ENCODE results near the gene HELT.
A peak's percentile ranks its signal among the peaks of the same experiment; 100 is the strongest.

Gene HELT

GRCh38 chr4:185020863-185021761 lies 2.8 kb downstream of the HELT start:
- H3K4me3 ChIP-seq (ENCODE audit: low read length), result no peak overlapping the region
- no peak overlapping the region for H3K23ac ChIP-seq (ENCODE audit: low read length)
- no peak overlapping the region for H2BK5ac ChIP-seq (ENCODE audit: low read length)

GRCh38 chr4:185023471-185023870 lies 5.2 kb downstream of the HELT start:
- Histone ChIP-seq H3K27ac (ENCODE audit: low read depth, low read length) (no peak overlapping the region), H2BK15ac (replicated peaks; ENCODE audit: low read depth) (no peak overlapping the region), H2BK5ac (ENCODE audit: low read length) (no peak overlapping the region), H3K18ac (ENCODE audit: low read length) (no peak overlapping the region), H2BK120ac (ENCODE audit: low read depth, low read length) (no peak overlapping the region), H3K36me3 (ENCODE audit: control insufficient read depth, insufficient read depth, low read length) (no peaks in the 10 kb centered on the region), H4K5ac (ENCODE audit: low read length) (no peak overlapping the region), H3K4ac (ENCODE audit: low read depth, low read length) (no peak overlapping the region), H3K56ac (ENCODE audit: low read length) (no peak overlapping the region), H2AK5ac (ENCODE audit: low read length) (no peak overlapping the region), H3K4me1 (ENCODE audit: control insufficient read depth, low read depth, low read length) (no peaks in the 10 kb centered on the region), H3K27me3 (ENCODE audit: insufficient read depth, low read length, poor library complexity) (peaks cover 65% of the 10 kb centered on the region), H3K23ac (ENCODE audit: low read length) (no peak overlapping the region), H3K79me1 (ENCODE audit: low read length) (no peaks in the 10 kb centered on the region), H3K79me2 (ENCODE audit: control insufficient read depth, insufficient read depth, low read length) (no peaks in the 10 kb centered on the region), H3K4me3 (ENCODE audit: low read length) (no peak overlapping the region), H4K8ac (ENCODE audit: low read depth, low read length) (no peak overlapping the region), H3K9ac (ENCODE audit: low read length) (no peak overlapping the region), H3K4me2 (ENCODE audit: low read length) (no peak overlapping the region)
- no CpG with 5 or more reads among the region's 9 CpGs for WGBS (ENCODE audit: extremely low coverage, insufficient coverage, low lambda C conversion rate)
- no peak for DNase-seq

More at GRCh38 chr4:185020863-185021761, 2.8 kb downstream of the HELT start:
- peaks cover 88% of the 10 kb centered on the region for H3K27me3 ChIP-seq (ENCODE audit: insufficient read depth, low read length, poor library complexity)
- H3K4ac ChIP-seq (ENCODE audit: low read depth, low read length), result no peak overlapping the region
- DNase-seq, result no peak
- no peak overlapping the region for H3K27ac ChIP-seq (ENCODE audit: low read depth, low read length)
- no peaks in the 10 kb centered on the region for H3K79me2 ChIP-seq (ENCODE audit: control insufficient read depth, insufficient read depth, low read length)
- H3K18ac ChIP-seq (ENCODE audit: low read length), result no peak overlapping the region
- H3K79me1 ChIP-seq (ENCODE audit: low read length), result no peaks in the 10 kb centered on the region
- no peak overlapping the region for H3K9ac ChIP-seq (ENCODE audit: low read length)
- H3K56ac ChIP-seq (ENCODE audit: low read length), result no peak overlapping the region
- no peak overlapping the region for H4K8ac ChIP-seq (ENCODE audit: low read depth, low read length)
- no peak overlapping the region for H4K5ac ChIP-seq (ENCODE audit: low read length)
- no peak overlapping the region for H2BK15ac ChIP-seq (replicated peaks; ENCODE audit: low read depth)
- H2BK120ac ChIP-seq (ENCODE audit: low read depth, low read length), result no peak overlapping the region
- H3K36me3 ChIP-seq (ENCODE audit: control insufficient read depth, insufficient read depth, low read length), result no peaks in the 10 kb centered on the region
- H3K4me2 ChIP-seq (ENCODE audit: low read length), result peak overlapping the region; percentile 8
- H2AK5ac ChIP-seq (ENCODE audit: low read length), result no peak overlapping the region
- WGBS (ENCODE audit: extremely low coverage, insufficient coverage, low lambda C conversion rate), result no CpG with 5 or more reads among the region's 55 CpGs
- no peaks in the 10 kb centered on the region for H3K4me1 ChIP-seq (ENCODE audit: control insufficient read depth, low read depth, low read length)

- Histone ChIP-seq H4K5ac (ENCODE audit: low read length) (no peak overlapping the region), H3K18ac (ENCODE audit: low read length) (no peak overlapping the region), H2BK5ac (ENCODE audit: low read length) (no peak overlapping the region), H3K27me3 (ENCODE audit: insufficient read depth, low read length, poor library complexity) (peaks cover 20% of the 10 kb centered on the region), H3K27ac (ENCODE audit: low read depth, low read length) (no peak overlapping the region), H3K79me1 (ENCODE audit: low read length) (no peaks in the 10 kb centered on the region), H2AK5ac (ENCODE audit: low read length) (no peak overlapping the region), H3K56ac (ENCODE audit: low read length) (no peak overlapping the region), H3K4ac (ENCODE audit: low read depth, low read length) (no peak overlapping the region), H2BK15ac (replicated peaks; ENCODE audit: low read depth) (no peak overlapping the region), H3K4me3 (ENCODE audit: low read length) (no peak overlapping the region), H3K4me2 (ENCODE audit: low read length) (no peak overlapping the region), H3K23ac (ENCODE audit: low read length) (no peak overlapping the region), H3K4me1 (ENCODE audit: control insufficient read depth, low read depth, low read length) (no peaks in the 10 kb centered on the region), H2BK120ac (ENCODE audit: low read depth, low read length) (no peak overlapping the region), H4K8ac (ENCODE audit: low read depth, low read length) (no peak overlapping the region), H3K79me2 (ENCODE audit: control insufficient read depth, insufficient read depth, low read length) (no peaks in the 10 kb centered on the region), H3K36me3 (ENCODE audit: control insufficient read depth, insufficient read depth, low read length) (no peaks in the 10 kb centered on the region), H3K9ac (ENCODE audit: low read length) (no peak overlapping the region)
- DNase-seq, result no peak
- no CpG with 5 or more reads among the region's 8 CpGs for WGBS (ENCODE audit: extremely low coverage, insufficient coverage, low lambda C conversion rate)
Measured at GRCh38 chr4:185028625-185029024, 10.3 kb downstream of the HELT start.

- Histone ChIP-seq H3K4me1 (ENCODE audit: control insufficient read depth, low read depth, low read length) (no peaks in the 10 kb centered on the region), H3K27ac (ENCODE audit: low read depth, low read length) (no peak overlapping the region), H2AK5ac (ENCODE audit: low read length) (no peak overlapping the region), H3K27me3 (ENCODE audit: insufficient read depth, low read length, poor library complexity) (peaks cover 2% of the 10 kb centered on the region), H3K79me2 (ENCODE audit: control insufficient read depth, insufficient read depth, low read length) (no peaks in the 10 kb centered on the region), H3K36me3 (ENCODE audit: control insufficient read depth, insufficient read depth, low read length) (no peaks in the 10 kb centered on the region), H3K4me2 (ENCODE audit: low read length) (no peak overlapping the region), H3K4me3 (ENCODE audit: low read length) (no peak overlapping the region), H3K4ac (ENCODE audit: low read depth, low read length) (no peak overlapping the region), H3K18ac (ENCODE audit: low read length) (no peak overlapping the region), H3K56ac (ENCODE audit: low read length) (no peak overlapping the region), H3K79me1 (ENCODE audit: low read length) (no peaks in the 10 kb centered on the region), H4K5ac (ENCODE audit: low read length) (no peak overlapping the region), H2BK120ac (ENCODE audit: low read depth, low read length) (no peak overlapping the region), H2BK5ac (ENCODE audit: low read length) (no peak overlapping the region), H2BK15ac (replicated peaks; ENCODE audit: low read depth) (no peak overlapping the region), H3K9ac (ENCODE audit: low read length) (no peak overlapping the region), H4K8ac (ENCODE audit: low read depth, low read length) (no peak overlapping the region), H3K23ac (ENCODE audit: low read length) (no peak overlapping the region)
- WGBS (ENCODE audit: extremely low coverage, insufficient coverage, low lambda C conversion rate), result no CpG with 5 or more reads among the region's 6 CpGs
- no peak for DNase-seq
Measured at GRCh38 chr4:185031611-185032010, 13.3 kb downstream of the HELT start.

GRCh38 chr4:185033072-185033471 lies 14.8 kb downstream of the HELT start:
- no peak overlapping the region for H3K56ac ChIP-seq (ENCODE audit: low read length)
- no peak overlapping the region for H4K8ac ChIP-seq (ENCODE audit: low read depth, low read length)
- no peak overlapping the region for H2BK15ac ChIP-seq (replicated peaks; ENCODE audit: low read depth)
- no peak overlapping the region for H3K27ac ChIP-seq (ENCODE audit: low read depth, low read length)
- H4K5ac ChIP-seq (ENCODE audit: low read length), result no peak overlapping the region
- no peak overlapping the region for H3K4me3 ChIP-seq (ENCODE audit: low read length)
- H3K18ac ChIP-seq (ENCODE audit: low read length), result no peak overlapping the region
- H3K79me2 ChIP-seq (ENCODE audit: control insufficient read depth, insufficient read depth, low read length), result no peaks in the 10 kb centered on the region
- H3K27me3 ChIP-seq (ENCODE audit: insufficient read depth, low read length, poor library complexity), result peaks cover 2% of the 10 kb centered on the region
- no peak overlapping the region for H3K4me2 ChIP-seq (ENCODE audit: low read length)
- no peak overlapping the region for H3K4ac ChIP-seq (ENCODE audit: low read depth, low read length)
- H3K36me3 ChIP-seq (ENCODE audit: control insufficient read depth, insufficient read depth, low read length), result no peaks in the 10 kb centered on the region
- H2BK120ac ChIP-seq (ENCODE audit: low read depth, low read length), result no peak overlapping the region
- H3K9ac ChIP-seq (ENCODE audit: low read length), result no peak overlapping the region
- H3K79me1 ChIP-seq (ENCODE audit: low read length), result no peaks in the 10 kb centered on the region
- no peak overlapping the region for H3K23ac ChIP-seq (ENCODE audit: low read length)
- H3K4me1 ChIP-seq (ENCODE audit: control insufficient read depth, low read depth, low read length), result no peaks in the 10 kb centered on the region
- no peak for DNase-seq
- H2BK5ac ChIP-seq (ENCODE audit: low read length), result no peak overlapping the region
- no CpG with 5 or more reads among the region's 9 CpGs for WGBS (ENCODE audit: extremely low coverage, insufficient coverage, low lambda C conversion rate)
- H2AK5ac ChIP-seq (ENCODE audit: low read length), result no peak overlapping the region
